ENCODE results near the gene BCL11B.

Gene BCL11B

GRCh38 chr14:99203801-99204200 lies 68.2 kb downstream of the BCL11B start:
- Histone ChIP-seq H2BK120ac (ENCODE audit: low read depth, low read length) (no peak overlapping the region), H2AK5ac (ENCODE audit: low read length) (no peak overlapping the region), H3K4ac (ENCODE audit: low read depth, low read length) (no peak overlapping the region), H3K36me3 (ENCODE audit: control insufficient read depth, insufficient read depth, low read length) (no peaks in the 10 kb centered on the region), H3K4me3 (ENCODE audit: low read length) (no peak overlapping the region), H3K27ac (ENCODE audit: low read depth, low read length) (no peak overlapping the region), H3K18ac (ENCODE audit: low read length) (no peak overlapping the region), H3K56ac (ENCODE audit: low read length) (no peak overlapping the region), H4K5ac (ENCODE audit: low read length) (no peak overlapping the region), H3K27me3 (ENCODE audit: insufficient read depth, low read length, poor library complexity) (no peaks in the 10 kb centered on the region), H4K8ac (ENCODE audit: low read depth, low read length) (no peak overlapping the region), H3K4me1 (ENCODE audit: control insufficient read depth, low read depth, low read length) (no peaks in the 10 kb centered on the region), H3K79me2 (ENCODE audit: control insufficient read depth, insufficient read depth, low read length) (peaks cover 18% of the 10 kb centered on the region), H3K9ac (ENCODE audit: low read length) (no peak overlapping the region), H3K23ac (ENCODE audit: low read length) (no peak overlapping the region), H3K4me2 (ENCODE audit: low read length) (no peak overlapping the region), H3K79me1 (ENCODE audit: low read length) (peaks cover 33% of the 10 kb centered on the region), H2BK5ac (ENCODE audit: low read length) (no peak overlapping the region), H2BK15ac (replicated peaks; ENCODE audit: low read depth) (no peak overlapping the region)
- DNase-seq, result no peak
- no CpG with 5 or more reads among the region's 8 CpGs for WGBS (ENCODE audit: extremely low coverage, insufficient coverage, low lambda C conversion rate)

- Histone ChIP-seq H2AK5ac (ENCODE audit: low read length) (no peak overlapping the region), H3K4me3 (ENCODE audit: low read length) (no peak overlapping the region), H3K56ac (ENCODE audit: low read length) (peak overlapping the region; percentile 10), H3K36me3 (ENCODE audit: control insufficient read depth, insufficient read depth, low read length) (no peaks in the 10 kb centered on the region), H3K9ac (ENCODE audit: low read length) (no peak overlapping the region), H4K5ac (ENCODE audit: low read length) (no peak overlapping the region), H4K8ac (ENCODE audit: low read depth, low read length) (no peak overlapping the region), H3K4me1 (ENCODE audit: control insufficient read depth, low read depth, low read length) (no peaks in the 10 kb centered on the region), H3K79me1 (ENCODE audit: low read length) (peaks cover 39% of the 10 kb centered on the region), H2BK120ac (ENCODE audit: low read depth, low read length) (no peak overlapping the region), H3K4ac (ENCODE audit: low read depth, low read length) (no peak overlapping the region), H3K79me2 (ENCODE audit: control insufficient read depth, insufficient read depth, low read length) (peaks cover 21% of the 10 kb centered on the region), H2BK5ac (ENCODE audit: low read length) (no peak overlapping the region), H3K27ac (ENCODE audit: low read depth, low read length) (no peak overlapping the region), H3K4me2 (ENCODE audit: low read length) (no peak overlapping the region), H3K23ac (ENCODE audit: low read length) (no peak overlapping the region), H2BK15ac (replicated peaks; ENCODE audit: low read depth) (no peak overlapping the region), H3K18ac (ENCODE audit: low read length) (no peak overlapping the region), H3K27me3 (ENCODE audit: insufficient read depth, low read length, poor library complexity) (no peaks in the 10 kb centered on the region)
- peak; percentile 41 for DNase-seq
- no CpG with 5 or more reads among the region's 6 CpGs for WGBS (ENCODE audit: extremely low coverage, insufficient coverage, low lambda C conversion rate)
Observed at GRCh38 chr14:99203080-99203479, 68.9 kb downstream of the BCL11B start.

GRCh38 chr14:99202516-99202915 lies 69.5 kb downstream of the BCL11B start:
- Histone ChIP-seq H3K4me2 (ENCODE audit: low read length) (no peak overlapping the region), H3K9ac (ENCODE audit: low read length) (no peak overlapping the region), H3K36me3 (ENCODE audit: control insufficient read depth, insufficient read depth, low read length) (no peaks in the 10 kb centered on the region), H3K4ac (ENCODE audit: low read depth, low read length) (no peak overlapping the region), H2BK15ac (replicated peaks; ENCODE audit: low read depth) (no peak overlapping the region), H3K4me3 (ENCODE audit: low read length) (no peak overlapping the region), H3K27ac (ENCODE audit: low read depth, low read length) (no peak overlapping the region), H2AK5ac (ENCODE audit: low read length) (no peak overlapping the region), H3K56ac (ENCODE audit: low read length) (no peak overlapping the region), H3K23ac (ENCODE audit: low read length) (no peak overlapping the region), H2BK5ac (ENCODE audit: low read length) (no peak overlapping the region), H3K18ac (ENCODE audit: low read length) (no peak overlapping the region), H4K8ac (ENCODE audit: low read depth, low read length) (no peak overlapping the region), H3K27me3 (ENCODE audit: insufficient read depth, low read length, poor library complexity) (no peaks in the 10 kb centered on the region), H4K5ac (ENCODE audit: low read length) (no peak overlapping the region), H3K79me1 (ENCODE audit: low read length) (peaks cover 36% of the 10 kb centered on the region), H2BK120ac (ENCODE audit: low read depth, low read length) (no peak overlapping the region), H3K79me2 (ENCODE audit: control insufficient read depth, insufficient read depth, low read length) (peaks cover 18% of the 10 kb centered on the region), H3K4me1 (ENCODE audit: control insufficient read depth, low read depth, low read length) (no peaks in the 10 kb centered on the region)
- DNase-seq, result no peak
- WGBS (ENCODE audit: extremely low coverage, insufficient coverage, low lambda C conversion rate), result no CpG with 5 or more reads among the region's 8 CpGs

GRCh38 chr14:99201351-99202073 lies 70.5 kb downstream of the BCL11B start:
- no peak overlapping the region for H3K4me2 ChIP-seq (ENCODE audit: low read length)
- H3K27ac ChIP-seq (ENCODE audit: low read depth, low read length), result no peak overlapping the region
- no peak overlapping the region for H4K5ac ChIP-seq (ENCODE audit: low read length)
- no peak overlapping the region for H2BK15ac ChIP-seq (replicated peaks; ENCODE audit: low read depth)
- no peak overlapping the region for H3K4me3 ChIP-seq (ENCODE audit: low read length)
- H3K9ac ChIP-seq (ENCODE audit: low read length), result no peak overlapping the region
- H4K8ac ChIP-seq (ENCODE audit: low read depth, low read length), result no peak overlapping the region
- H3K18ac ChIP-seq (ENCODE audit: low read length), result no peak overlapping the region
- peaks cover 41% of the 10 kb centered on the region for H3K79me1 ChIP-seq (ENCODE audit: low read length)
- H3K23ac ChIP-seq (ENCODE audit: low read length), result no peak overlapping the region
- H3K36me3 ChIP-seq (ENCODE audit: control insufficient read depth, insufficient read depth, low read length), result no peaks in the 10 kb centered on the region
- H3K4me1 ChIP-seq (ENCODE audit: control insufficient read depth, low read depth, low read length), result no peaks in the 10 kb centered on the region
- H3K79me2 ChIP-seq (ENCODE audit: control insufficient read depth, insufficient read depth, low read length), result peaks cover 16% of the 10 kb centered on the region
- WGBS (ENCODE audit: extremely low coverage, insufficient coverage, low lambda C conversion rate), result no CpG with 5 or more reads among the region's 10 CpGs
- H2AK5ac ChIP-seq (ENCODE audit: low read length), result no peak overlapping the region
- no peak overlapping the region for H2BK120ac ChIP-seq (ENCODE audit: low read depth, low read length)
- no peak overlapping the region for H3K4ac ChIP-seq (ENCODE audit: low read depth, low read length)
- H3K27me3 ChIP-seq (ENCODE audit: insufficient read depth, low read length, poor library complexity), result no peaks in the 10 kb centered on the region
- H2BK5ac ChIP-seq (ENCODE audit: low read length), result no peak overlapping the region
- DNase-seq, result peak; percentile 67
- H3K56ac ChIP-seq (ENCODE audit: low read length), result no peak overlapping the region

GRCh38 chr14:99200654-99201005 lies 71.4 kb downstream of the BCL11B start:
- Histone ChIP-seq H2BK5ac (ENCODE audit: low read length) (no peak overlapping the region), H3K56ac (ENCODE audit: low read length) (no peak overlapping the region), H3K9ac (ENCODE audit: low read length) (no peak overlapping the region), H2BK120ac (ENCODE audit: low read depth, low read length) (no peak overlapping the region), H3K79me1 (ENCODE audit: low read length) (peaks cover 38% of the 10 kb centered on the region), H3K4me3 (ENCODE audit: low read length) (no peak overlapping the region), H3K79me2 (ENCODE audit: control insufficient read depth, insufficient read depth, low read length) (peaks cover 14% of the 10 kb centered on the region), H2BK15ac (replicated peaks; ENCODE audit: low read depth) (no peak overlapping the region), H3K23ac (ENCODE audit: low read length) (no peak overlapping the region), H4K8ac (ENCODE audit: low read depth, low read length) (no peak overlapping the region), H3K18ac (ENCODE audit: low read length) (no peak overlapping the region), H4K5ac (ENCODE audit: low read length) (no peak overlapping the region), H3K4me1 (ENCODE audit: control insufficient read depth, low read depth, low read length) (no peaks in the 10 kb centered on the region), H3K4me2 (ENCODE audit: low read length) (no peak overlapping the region), H3K4ac (ENCODE audit: low read depth, low read length) (no peak overlapping the region), H3K27ac (ENCODE audit: low read depth, low read length) (no peak overlapping the region), H3K27me3 (ENCODE audit: insufficient read depth, low read length, poor library complexity) (no peaks in the 10 kb centered on the region), H2AK5ac (ENCODE audit: low read length) (no peak overlapping the region), H3K36me3 (ENCODE audit: control insufficient read depth, insufficient read depth, low read length) (no peaks in the 10 kb centered on the region)
- DNase-seq, result no peak
- WGBS (ENCODE audit: extremely low coverage, insufficient coverage, low lambda C conversion rate), result no CpG with 5 or more reads among the region's 7 CpGs
